BLaER1 (cell line): ENCODE results near the gene PRPF31.
A peak's percentile ranks its signal among the peaks of the same experiment; 100 is the strongest.

Experiments used
- H3K27ac ChIP-seq: shearing (Covaris generic); formaldehyde crosslinking; 2 replicates; pipeline ENCODE4 v1.8.1; 2022
- H3K27me3 ChIP-seq: shearing (Covaris generic); formaldehyde crosslinking; 2 replicates; pipeline ENCODE4 v1.8.1; 2022
- H3K36me3 ChIP-seq: shearing (Covaris generic); formaldehyde crosslinking; 2 replicates; pipeline ENCODE4 v1.8.1; 2022
- H3K4me1 ChIP-seq: shearing (Covaris generic); formaldehyde crosslinking; 2 replicates; pipeline ENCODE4 v1.8.1; 2022
- H3K4me2 ChIP-seq: shearing (Covaris generic); formaldehyde crosslinking; 2 replicates; pipeline ENCODE4 v1.8.1; 2022
- H3K4me3 ChIP-seq: shearing (Covaris generic); formaldehyde crosslinking; 2 replicates; pipeline ENCODE4 v1.8.1; 2022
- H3K9ac ChIP-seq: shearing (Covaris generic); formaldehyde crosslinking; 2 replicates; pipeline ENCODE4 v1.8.1; 2022
- H3K9me3 ChIP-seq: shearing (Covaris generic); formaldehyde crosslinking; 2 replicates; pipeline ENCODE4 v1.8.1; 2022
- H4K20me1 ChIP-seq: shearing (Covaris generic); formaldehyde crosslinking; 2 replicates; pipeline ENCODE4 v1.8.1; 2022
- Cebpa-rat ChIP-seq: shearing (Covaris generic); IDR thresholded peaks from 2 replicates; pipeline ENCODE4 v1.8.1; 2022

PRPF31 gene

DNA sequence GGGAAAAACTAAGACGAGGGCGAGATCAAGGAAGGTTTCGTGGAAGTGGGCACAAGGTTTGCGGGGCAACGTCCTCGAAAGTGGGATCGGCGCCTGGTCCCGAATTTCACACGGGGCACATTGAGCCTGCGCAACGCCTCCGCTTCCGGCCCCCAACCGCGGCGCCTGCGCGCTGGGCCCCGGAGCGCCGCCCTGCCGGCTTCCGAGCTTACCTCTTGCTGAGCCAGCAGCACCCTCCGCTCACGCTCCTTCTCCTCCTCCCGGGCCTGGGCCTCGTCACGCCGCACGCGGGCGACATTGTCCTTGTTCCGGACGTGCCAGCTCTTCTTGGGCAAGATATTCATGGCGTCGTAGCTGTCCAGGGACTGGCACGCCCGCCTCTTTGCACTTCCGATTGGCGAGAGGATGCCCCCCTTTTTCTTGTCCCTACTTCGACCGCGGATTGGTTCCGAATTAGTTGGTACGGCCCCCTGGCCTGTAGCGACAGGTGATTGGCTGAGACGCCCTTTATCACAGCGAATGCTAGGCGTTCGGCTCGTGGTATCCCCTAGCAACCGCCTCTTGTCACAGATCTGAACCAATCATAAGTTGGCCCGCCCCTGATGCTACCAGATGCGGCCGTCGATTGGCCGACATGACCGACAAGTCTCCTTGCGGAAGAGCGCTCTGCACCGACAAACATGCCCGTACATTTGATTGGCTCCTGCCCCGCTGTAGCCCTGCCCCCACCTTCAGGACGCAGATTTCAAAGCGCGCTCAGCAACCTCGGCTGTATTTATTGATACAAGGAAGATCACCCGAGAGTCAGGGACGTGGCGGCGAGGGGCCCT, 44.0 kb downstream of the PRPF31 start, which contains the start of gene LENG1:
Gene LENG1, minus strand, starts transcription at position 370 of the 830 bp plus-strand sequence. Its CDS starts 26 bp downstream, at position 344.
- Histone ChIP-seq H3K9me3 (no peaks in the 10 kb centered on the region), H3K27me3 (no peaks in the 10 kb centered on the region), H3K4me1 (peaks cover 57% of the 10 kb centered on the region), H3K9ac (peak within 1 kb of the TSS; percentile 87), H4K20me1 (peaks cover 42% of the 10 kb centered on the region), H3K27ac (peak within 1 kb of the TSS; percentile 90), H3K4me3 (peak within 1 kb of the TSS; percentile 73), H3K4me2 (peak within 1 kb of the TSS; percentile 98), H3K36me3 (peaks cover 38% of the 10 kb centered on the region)
- 0 out of 2 replicates have a peak, but pooled peaks have one; percentile 7 for TF ChIP-seq Cebpa-rat

DNA sequence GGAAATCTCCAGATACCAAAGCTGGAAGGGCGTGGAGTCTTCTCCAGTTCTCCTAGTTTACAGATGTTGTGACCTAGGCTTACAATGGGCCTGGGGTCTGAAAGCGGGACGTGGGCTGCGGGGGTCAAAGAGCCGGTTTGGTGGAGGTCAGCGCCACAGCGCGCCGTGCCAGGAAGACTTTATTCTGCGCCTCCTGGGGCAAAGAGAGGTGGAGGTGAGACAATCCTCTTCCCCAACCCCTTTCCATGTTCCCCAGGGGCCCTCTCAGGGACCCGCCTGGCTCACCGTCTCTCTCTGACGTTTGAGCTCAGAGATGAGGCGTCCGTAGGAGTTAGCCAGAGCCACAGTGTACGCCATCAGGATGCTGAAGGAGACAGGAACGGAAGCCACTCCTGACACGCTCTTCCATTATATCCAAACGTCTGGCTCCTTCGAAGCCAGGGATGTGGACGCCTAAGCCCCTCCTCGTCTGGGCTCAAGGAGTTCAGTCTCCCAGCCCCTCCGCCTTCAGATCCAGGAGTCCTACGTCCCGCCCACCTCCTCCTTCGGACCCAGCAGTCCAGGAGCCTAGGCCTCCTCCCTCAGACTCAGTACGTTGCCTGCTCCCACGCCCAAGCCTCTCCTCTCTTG, 44.7 kb downstream of the PRPF31 start:
- peak overlapping the region; percentile 87 for H3K9ac ChIP-seq
- H3K9me3 ChIP-seq: no peaks in the 10 kb centered on the region
- peak overlapping the region; percentile 73 for H3K4me3 ChIP-seq
- no peak for TF ChIP-seq Cebpa-rat
- peaks cover 35% of the 10 kb centered on the region for H4K20me1 ChIP-seq
- H3K27ac ChIP-seq: peak overlapping the region; percentile 76
- H3K27me3 ChIP-seq: no peaks in the 10 kb centered on the region
- H3K36me3 ChIP-seq: peaks cover 31% of the 10 kb centered on the region
- peaks cover 55% of the 10 kb centered on the region for H3K4me1 ChIP-seq
- H3K4me2 ChIP-seq: peak overlapping the region; percentile 97

DNA sequence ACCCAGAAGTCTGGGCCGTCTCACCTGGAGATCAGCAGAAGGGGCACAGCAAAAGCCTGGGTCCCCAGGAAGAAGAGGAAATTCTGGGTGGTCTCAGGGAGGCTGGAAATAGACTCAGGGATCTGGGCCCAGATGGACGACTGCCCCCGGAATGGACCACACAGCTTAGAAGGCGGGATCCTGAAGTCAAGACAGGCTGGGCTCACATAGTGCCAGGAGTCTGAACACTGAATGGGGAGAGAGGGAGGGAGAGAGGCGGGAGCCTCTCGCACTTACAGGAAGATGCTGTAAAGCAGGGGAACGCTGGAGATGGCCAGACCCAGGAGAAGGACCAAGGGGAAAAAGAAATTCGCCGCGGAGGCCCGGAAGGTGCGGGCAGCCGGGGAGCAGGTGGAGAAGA, 45.3 kb downstream of the PRPF31 start:
- Histone ChIP-seq H3K4me3 (peak overlapping the region; percentile 73), H3K27ac (peak overlapping the region; percentile 76; the same call in 1 of the 2 replicates), H3K9ac (peak overlapping the region; percentile 87)

DNA sequence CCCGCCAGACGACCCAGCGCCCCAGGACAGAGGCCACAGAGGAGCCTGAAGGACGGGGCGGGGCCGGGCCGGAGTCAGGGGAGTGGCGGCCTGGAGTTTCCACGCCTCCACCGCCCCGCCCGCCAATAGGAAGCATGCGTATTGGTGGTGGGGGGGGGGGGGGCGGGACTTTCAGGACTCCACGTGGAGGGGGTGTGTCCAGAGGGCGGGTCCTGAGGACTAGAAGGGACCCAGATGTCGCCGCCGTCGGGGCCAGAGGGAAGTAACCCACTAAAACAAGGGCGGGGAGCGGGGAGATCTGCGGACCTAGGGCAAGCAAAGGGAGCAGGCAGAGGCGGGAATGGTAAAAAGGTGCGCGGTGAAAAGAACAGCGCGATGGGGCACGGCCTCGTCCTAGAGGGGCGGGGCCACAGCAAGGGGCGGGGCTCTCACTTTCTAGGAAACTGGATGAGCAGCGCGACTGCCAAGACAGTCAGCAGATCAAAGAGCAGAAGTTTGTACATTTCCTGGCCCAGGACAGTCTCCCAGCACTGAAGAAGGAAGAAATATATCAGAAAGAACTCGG, 46.8 kb downstream of the PRPF31 start:
- TF ChIP-seq Cebpa-rat: no peak
- Histone ChIP-seq H3K27me3 (no peaks in the 10 kb centered on the region), H3K4me1 (peaks cover 55% of the 10 kb centered on the region), H3K9me3 (no peaks in the 10 kb centered on the region), H3K4me3 (peak overlapping the region; percentile 73), H3K4me2 (peak overlapping the region; percentile 97), H3K9ac (no peak overlapping the region), H3K36me3 (peaks cover 11% of the 10 kb centered on the region), H3K27ac (no peak overlapping the region), H4K20me1 (peaks cover 14% of the 10 kb centered on the region)

More for the DNA sequence above, 45.3 kb downstream of the PRPF31 start:
- Histone ChIP-seq H3K9me3 (no peaks in the 10 kb centered on the region), H3K36me3 (peaks cover 25% of the 10 kb centered on the region), H3K27me3 (no peaks in the 10 kb centered on the region), H3K4me1 (peaks cover 55% of the 10 kb centered on the region), H3K4me2 (peak overlapping the region; percentile 97), H4K20me1 (peaks cover 29% of the 10 kb centered on the region)
- no peak for TF ChIP-seq Cebpa-rat

DNA sequence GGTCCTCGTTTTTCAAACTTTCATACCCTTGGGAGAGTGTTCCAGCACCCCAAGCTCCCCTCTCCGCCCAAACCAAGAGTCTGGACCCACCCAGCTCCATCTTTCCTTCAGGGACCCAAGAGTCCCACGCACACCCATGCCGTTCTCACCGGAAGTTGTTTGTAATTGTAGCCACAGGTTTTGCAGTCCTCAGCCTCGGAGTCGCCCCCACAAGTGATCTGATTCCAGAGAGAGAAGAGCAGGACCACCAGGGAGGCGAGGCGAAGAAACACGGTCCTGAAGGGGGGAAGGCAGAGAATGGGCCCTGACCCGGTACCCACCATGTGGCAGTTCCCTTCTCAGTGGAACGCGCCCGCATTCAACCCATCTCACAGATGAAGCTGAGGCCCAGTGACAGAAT, 47.3 kb downstream of the PRPF31 start:
- peaks cover 5% of the 10 kb centered on the region for H3K36me3 ChIP-seq
- H3K4me2 ChIP-seq: peak overlapping the region; percentile 72
- no peak overlapping the region for H3K27ac ChIP-seq
- H3K9ac ChIP-seq: no peak overlapping the region
- no peaks in the 10 kb centered on the region for H3K9me3 ChIP-seq
- H3K4me1 ChIP-seq: peaks cover 55% of the 10 kb centered on the region
- no peaks in the 10 kb centered on the region for H3K27me3 ChIP-seq
- peaks cover 14% of the 10 kb centered on the region for H4K20me1 ChIP-seq
- peak overlapping the region; percentile 58; the same call in 1 of the 2 replicates for H3K4me3 ChIP-seq
- TF ChIP-seq Cebpa-rat: no peak

DNA sequence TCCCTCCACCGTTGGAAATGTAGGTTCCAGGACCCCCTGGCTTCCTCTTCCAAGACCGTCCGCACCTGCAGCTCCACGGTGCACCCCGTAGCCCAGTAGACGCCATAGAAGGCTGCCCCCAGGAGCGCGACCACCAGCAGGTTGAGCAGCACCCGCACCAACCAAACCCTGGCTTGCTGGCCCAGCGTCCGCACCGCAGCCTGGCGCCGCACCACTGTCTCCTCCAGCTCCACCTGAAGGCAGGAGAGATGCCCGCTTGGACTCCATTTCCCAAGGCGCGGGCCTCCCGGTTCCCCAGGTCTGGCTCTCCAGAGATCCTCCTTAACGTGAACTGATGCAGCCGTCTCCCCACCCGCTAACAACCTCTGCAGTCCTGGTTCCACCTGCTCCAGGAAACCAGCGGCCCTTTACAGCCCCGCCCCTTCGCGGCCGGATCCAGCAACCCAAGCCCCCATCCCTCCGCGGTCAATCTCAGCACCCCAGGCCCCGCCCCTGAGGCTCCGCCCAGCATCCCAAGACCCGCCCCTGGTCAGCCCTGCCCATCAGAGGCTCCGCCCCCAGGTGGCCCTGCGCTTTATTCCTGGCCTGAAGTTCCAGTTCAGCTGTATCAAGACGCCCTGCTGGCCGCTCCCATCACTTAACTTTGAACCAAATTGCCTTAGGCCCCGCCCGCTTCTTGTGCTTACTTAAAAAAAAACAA, 49.0 kb downstream of the PRPF31 start:
- H3K27me3 ChIP-seq: no peaks in the 10 kb centered on the region
- no peaks in the 10 kb centered on the region for H3K9me3 ChIP-seq
- TF ChIP-seq Cebpa-rat: no peak
- no peak overlapping the region for H3K9ac ChIP-seq
- H3K36me3 ChIP-seq: no peaks in the 10 kb centered on the region
- no peak overlapping the region for H3K4me3 ChIP-seq
- H4K20me1 ChIP-seq: peaks cover 14% of the 10 kb centered on the region; the same call in 1 of the 2 replicates
- peak overlapping the region; percentile 46 for H3K4me2 ChIP-seq
- H3K4me1 ChIP-seq: peaks cover 49% of the 10 kb centered on the region
- H3K27ac ChIP-seq: no peak overlapping the region

DNA sequence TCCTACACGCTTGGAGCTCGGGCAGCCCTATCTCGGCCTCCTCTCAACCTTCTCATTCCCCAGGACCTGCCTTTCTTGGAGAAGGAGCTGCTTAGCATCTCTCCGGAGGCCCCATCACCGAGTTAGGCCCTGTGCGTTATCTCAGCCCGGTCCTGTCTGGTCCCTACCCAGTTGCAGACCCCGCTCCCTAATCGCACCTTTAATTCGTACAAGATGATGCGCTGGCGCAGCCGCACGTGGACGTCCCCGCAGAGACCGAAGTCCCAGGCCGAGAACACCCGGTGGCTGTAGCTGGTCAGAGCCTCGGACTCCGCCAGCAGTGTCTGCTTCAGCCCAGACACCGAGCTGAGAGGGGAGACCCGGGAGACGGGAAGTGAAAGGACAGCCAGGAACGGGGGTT, 49.7 kb downstream of the PRPF31 start:
- Histone ChIP-seq H4K20me1 (peaks cover 14% of the 10 kb centered on the region; the same call in 1 of the 2 replicates), H3K9me3 (no peaks in the 10 kb centered on the region), H3K9ac (no peak overlapping the region), H3K27ac (no peak overlapping the region), H3K36me3 (no peaks in the 10 kb centered on the region), H3K4me2 (no peak overlapping the region), H3K27me3 (no peaks in the 10 kb centered on the region), H3K4me1 (peaks cover 48% of the 10 kb centered on the region), H3K4me3 (no peak overlapping the region)
- no peak for TF ChIP-seq Cebpa-rat

DNA sequence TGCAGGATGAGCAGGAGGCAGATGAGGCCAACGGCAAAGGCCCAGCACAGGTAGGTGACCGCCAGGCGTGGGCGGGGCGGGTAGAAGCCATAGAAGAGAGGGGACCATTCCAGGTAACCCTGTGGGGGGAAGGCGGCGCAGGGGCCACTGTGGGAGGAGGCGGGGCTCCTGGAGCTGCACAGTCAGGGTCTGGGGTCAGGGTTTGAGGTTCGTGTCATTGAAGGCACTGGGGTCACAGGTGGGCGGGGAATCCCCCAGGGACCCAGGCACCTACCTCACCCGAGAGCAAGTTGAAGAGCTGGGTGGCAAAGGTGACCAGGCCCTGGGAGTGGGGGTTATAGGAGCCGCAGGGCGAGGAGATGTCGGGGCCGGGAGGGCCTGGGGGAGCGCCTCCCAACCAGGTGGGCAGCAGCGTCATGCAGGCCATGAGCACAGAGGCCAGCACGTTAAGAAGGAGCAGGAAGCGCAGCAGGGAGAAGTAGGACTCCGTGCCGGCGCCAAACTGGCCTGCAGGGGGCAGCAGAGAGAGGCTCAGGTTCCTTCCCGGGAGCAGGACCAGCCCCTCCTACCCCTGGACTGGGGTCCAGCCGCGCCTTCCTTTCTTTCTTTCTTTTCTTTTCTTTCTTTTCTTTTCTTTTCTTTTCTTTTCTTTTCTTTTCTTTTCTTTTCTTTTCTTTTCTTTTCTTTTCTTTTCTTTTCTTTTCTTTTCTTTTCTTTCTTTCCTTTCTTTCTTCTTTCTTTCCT, 52.8 kb downstream of the PRPF31 start:
- TF ChIP-seq Cebpa-rat: no peak
- Histone ChIP-seq H4K20me1 (no peaks in the 10 kb centered on the region), H3K4me1 (peaks cover 30% of the 10 kb centered on the region), H3K36me3 (no peaks in the 10 kb centered on the region), H3K27me3 (no peaks in the 10 kb centered on the region), H3K4me2 (peak overlapping the region; percentile 74), H3K27ac (peak overlapping the region; percentile 59), H3K9me3 (no peaks in the 10 kb centered on the region), H3K9ac (peak overlapping the region; percentile 36; the same call in 1 of the 2 replicates), H3K4me3 (no peak overlapping the region)
